ENCODE data around the gene VAV3. TPM values are rescaled to one million over a fixed set of nuclear protein-coding genes. Genes with fewer than 3 reads are reported as not detected.

Gene VAV3
- total RNA-seq, 4 donors from 2014 or later, result 1.9 to 5.8 (median 3.0) TPM

- Histone ChIP-seq H3K36me3 (no peaks in the 10 kb centered on the region), H3K9me3 (no peaks in the 10 kb centered on the region), H3K27me3 (no peaks in the 10 kb centered on the region), H3K4me1 (peaks cover 0 to 4% (median 0%) of the 10 kb centered on the region in 4 donors), H3K4me3 (no peak overlapping the region), H3K27ac (replicated peaks in 1 of 4) (no peak overlapping the region)
- TF ChIP-seq POLR2A (IDR thresholded peaks at IDR 0.05; ENCODE audit: low read depth) (no peak), CTCF (IDR thresholded peaks at IDR 0.05) (no peak), EP300 (IDR thresholded peaks at IDR 0.05) (no peak), POLR2AphosphoS5 (IDR thresholded peaks at IDR 0.05) (no peak)
- 92% methylated on average over 1 of the region's 1 CpG for WGBS
- intact Hi-C loops (cut with DNase I), result no loop called here
- DNase-seq (ENCODE audit: extremely low spot score), result no peak
Observed at GRCh38 chr1:107875689-107876088, 89.3 kb downstream of the VAV3 start.

- H3K9me3 ChIP-seq, result peaks cover 0 to 4% (median 0%) of the 10 kb centered on the region in 4 donors
- no peaks in the 10 kb centered on the region for H3K36me3 ChIP-seq
- intact Hi-C loops (cut with DNase I), result no loop called here
- peaks cover 0 to 4% (median 0%) of the 10 kb centered on the region in 4 donors for H3K4me1 ChIP-seq
- no peaks in the 10 kb centered on the region for H3K27me3 ChIP-seq
- TF ChIP-seq EP300 (IDR thresholded peaks at IDR 0.05), result no peak
- no peak overlapping the region for H3K4me3 ChIP-seq
- no peak overlapping the region for H3K27ac ChIP-seq (replicated peaks in 1 of 4)
- WGBS, result 76% methylated on average over 1 of the region's 1 CpG
- no peak for DNase-seq (ENCODE audit: extremely low spot score)
Observed at GRCh38 chr1:107874221-107874620, 90.8 kb downstream of the VAV3 start.

DNA sequence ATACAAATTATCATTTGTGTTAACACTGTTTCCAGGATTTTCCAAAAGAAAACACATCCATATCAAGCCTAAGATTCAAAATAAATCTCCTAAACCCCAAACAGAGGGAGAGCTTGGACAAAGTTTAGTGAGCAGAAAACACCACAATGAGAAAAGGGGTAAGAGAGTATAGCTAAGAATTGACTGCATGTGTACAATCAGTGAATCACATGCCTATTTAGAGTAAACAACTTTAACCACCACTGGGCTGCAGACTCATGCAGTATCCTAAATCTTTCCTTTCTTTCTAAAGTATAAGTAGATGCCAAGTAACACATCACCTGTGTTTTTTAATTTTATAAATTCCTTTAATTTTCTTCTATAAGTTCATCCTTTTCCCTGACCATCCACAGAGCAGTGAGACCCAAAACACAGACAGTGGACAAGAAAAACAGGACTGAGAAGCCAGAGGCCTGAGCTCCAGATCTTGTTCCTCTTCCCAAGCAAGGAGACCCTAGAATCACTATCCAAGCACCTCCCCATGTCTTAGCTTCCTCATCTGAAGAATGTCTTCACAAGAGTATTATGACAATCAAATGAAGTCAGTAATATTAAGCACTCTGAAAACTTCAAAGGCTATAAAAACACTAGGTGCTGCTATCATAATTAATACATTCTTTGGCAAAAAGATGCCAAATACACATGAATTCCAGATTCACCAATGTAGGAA lies 93.1 kb downstream of the VAV3 start:
- intact Hi-C loops (cut with DNase I), result no loop called here
- Histone ChIP-seq H3K27me3 (no peaks in the 10 kb centered on the region), H3K27ac (replicated peaks in 1 of 4) (no peak overlapping the region), H3K9me3 (peaks cover 0 to 4% (median 0%) of the 10 kb centered on the region in 4 donors), H3K4me1 (peaks cover 0 to under 1% (median 0%) of the 10 kb centered on the region in 4 donors), H3K4me3 (no peak overlapping the region), H3K36me3 (no peaks in the 10 kb centered on the region)
- no peak for DNase-seq (ENCODE audit: extremely low spot score)
- TF ChIP-seq EP300 (IDR thresholded peaks at IDR 0.05), result no peak
- TF ChIP-seq CTCF (IDR thresholded peaks at IDR 0.05), result no peak
- no peak for TF ChIP-seq POLR2AphosphoS5 (IDR thresholded peaks at IDR 0.05)
- TF ChIP-seq POLR2A (IDR thresholded peaks at IDR 0.05; ENCODE audit: low read depth), result no peak

GRCh38 chr1:107871259-107871658 lies 93.7 kb downstream of the VAV3 start:
- no peaks in the 10 kb centered on the region for H3K36me3 ChIP-seq
- H3K9me3 ChIP-seq, result peaks cover 0 to 4% (median 0%) of the 10 kb centered on the region in 4 donors
- H3K4me1 ChIP-seq, result no peaks in the 10 kb centered on the region
- no peak overlapping the region for H3K4me3 ChIP-seq
- intact Hi-C loops (cut with DNase I), result no loop called here
- no peak overlapping the region for H3K27ac ChIP-seq (replicated peaks in 1 of 4)
- no peaks in the 10 kb centered on the region for H3K27me3 ChIP-seq
- DNase-seq (ENCODE audit: extremely low spot score), result no peak
- WGBS, result 46% methylated on average over 2 of the region's 2 CpGs
- TF ChIP-seq POLR2A (IDR thresholded peaks at IDR 0.05; ENCODE audit: low read depth) (no peak), EP300 (IDR thresholded peaks at IDR 0.05) (no peak), POLR2AphosphoS5 (IDR thresholded peaks at IDR 0.05) (no peak), CTCF (IDR thresholded peaks at IDR 0.05) (no peak)

DNA sequence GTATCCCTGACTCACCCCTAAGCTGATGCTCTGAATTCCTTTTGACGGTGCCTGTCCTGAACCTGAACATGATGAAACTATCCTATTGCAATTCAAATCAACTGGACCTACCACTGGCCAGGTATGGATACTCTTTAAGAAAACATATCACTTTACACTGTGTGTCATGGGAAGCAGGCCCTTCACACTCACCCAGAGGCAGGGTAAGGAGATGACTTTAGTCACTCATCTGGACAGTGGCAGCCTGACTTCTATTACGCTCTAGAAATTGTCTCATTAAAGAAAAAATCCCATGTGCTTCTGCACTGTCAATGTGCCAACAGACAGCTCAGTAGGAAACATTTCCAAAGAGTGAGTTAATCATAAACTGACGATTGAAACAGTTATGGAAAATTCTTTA lies 94.3 kb downstream of the VAV3 start:
- Histone ChIP-seq H3K27me3 (no peaks in the 10 kb centered on the region), H3K9me3 (peaks cover 0 to 4% (median 0%) of the 10 kb centered on the region in 4 donors), H3K36me3 (no peaks in the 10 kb centered on the region), H3K27ac (replicated peaks in 1 of 4) (no peak overlapping the region), H3K4me3 (no peak overlapping the region), H3K4me1 (no peaks in the 10 kb centered on the region)
- WGBS, result 52% methylated on average over 3 of the region's 3 CpGs
- intact Hi-C loops (cut with DNase I), result no loop called here
- no peak for DNase-seq (ENCODE audit: extremely low spot score)
- TF ChIP-seq POLR2AphosphoS5 (IDR thresholded peaks at IDR 0.05) (no peak), POLR2A (IDR thresholded peaks at IDR 0.05; ENCODE audit: low read depth) (no peak), EP300 (IDR thresholded peaks at IDR 0.05) (no peak), CTCF (IDR thresholded peaks at IDR 0.05) (no peak)
